Measurements from ENCODE around the gene UGT1A9.

The UGT1A9 gene

GRCh38 chr2:233707940-233708644, 36.4 kb downstream of the UGT1A9 start:
- TF ChIP-seq SIN3A (IDR thresholded peaks at IDR 0.05; ENCODE audit: borderline replicate concordance, insufficient read depth, low read length) = no peak
- no peak for TF ChIP-seq FOXP2 (optimal IDR thresholded peaks at IDR 0.05; ENCODE audit: borderline replicate concordance, extremely low read depth, extremely low read length, insufficient read depth)
- TF ChIP-seq REST (IDR thresholded peaks at IDR 0.05; ENCODE audit: insufficient read depth in 1 of 2, low read depth in 2 of 2, low read length in 2 of 2) = no peak
- TF ChIP-seq TAF1 (IDR thresholded peaks at IDR 0.05; ENCODE audit: borderline replicate concordance, insufficient read depth, low read length) = no peak
- TF ChIP-seq POLR2AphosphoS5 (IDR thresholded peaks at IDR 0.05; ENCODE audit: low read depth, low read length) = no peak

GRCh38 chr2:233708942-233709341, 37.2 kb downstream of the UGT1A9 start:
- no peak for TF ChIP-seq POLR2AphosphoS5 (IDR thresholded peaks at IDR 0.05; ENCODE audit: low read depth, low read length)
- TF ChIP-seq TAF1 (IDR thresholded peaks at IDR 0.05; ENCODE audit: borderline replicate concordance, insufficient read depth, low read length) = no peak
- no peak for TF ChIP-seq FOXP2 (optimal IDR thresholded peaks at IDR 0.05; ENCODE audit: borderline replicate concordance, extremely low read depth, extremely low read length, insufficient read depth)
- TF ChIP-seq SIN3A (IDR thresholded peaks at IDR 0.05; ENCODE audit: borderline replicate concordance, insufficient read depth, low read length) = no peak
- no peak for TF ChIP-seq REST (IDR thresholded peaks at IDR 0.05; ENCODE audit: insufficient read depth in 1 of 2, low read depth in 2 of 2, low read length in 2 of 2)

GRCh38 chr2:233711312-233712008, 39.8 kb downstream of the UGT1A9 start:
- no peak for TF ChIP-seq TAF1 (IDR thresholded peaks at IDR 0.05; ENCODE audit: borderline replicate concordance, insufficient read depth, low read length)
- no peak for TF ChIP-seq SIN3A (IDR thresholded peaks at IDR 0.05; ENCODE audit: borderline replicate concordance, insufficient read depth, low read length)
- no peak for TF ChIP-seq REST (IDR thresholded peaks at IDR 0.05; ENCODE audit: insufficient read depth in 1 of 2, low read depth in 2 of 2, low read length in 2 of 2)
- TF ChIP-seq FOXP2 (optimal IDR thresholded peaks at IDR 0.05; ENCODE audit: borderline replicate concordance, extremely low read depth, extremely low read length, insufficient read depth) = no peak
- TF ChIP-seq POLR2AphosphoS5 (IDR thresholded peaks at IDR 0.05; ENCODE audit: low read depth, low read length) = no peak

- no peak for TF ChIP-seq POLR2AphosphoS5 (IDR thresholded peaks at IDR 0.05; ENCODE audit: low read depth, low read length)
- no peak for TF ChIP-seq SIN3A (IDR thresholded peaks at IDR 0.05; ENCODE audit: borderline replicate concordance, insufficient read depth, low read length)
- TF ChIP-seq REST (IDR thresholded peaks at IDR 0.05; ENCODE audit: insufficient read depth in 1 of 2, low read depth in 2 of 2, low read length in 2 of 2) = no peak
- no peak for TF ChIP-seq FOXP2 (optimal IDR thresholded peaks at IDR 0.05; ENCODE audit: borderline replicate concordance, extremely low read depth, extremely low read length, insufficient read depth)
- no peak for TF ChIP-seq TAF1 (IDR thresholded peaks at IDR 0.05; ENCODE audit: borderline replicate concordance, insufficient read depth, low read length)
These were observed 41.0 kb downstream of the UGT1A9 start, which contains the start of gene UGT1A5 for GRCh38 chr2:233712611-233713261. Gene UGT1A5, plus strand, starts transcription at chr2:233712907. Its CDS starts 85 bp downstream, at chr2:233712992.
